Brain microvascular endothelial cell (primary cell): ENCODE data around the gene DIP2A.

Source experiments
- DNase-seq: peaks from one replicate; pipeline ENCODE4 v3.0.0-alpha.2; 2020
- H3K27ac ChIP-seq: fragments of 250-450 bp; sonication (Bioruptor Pico); 2 replicates; pipeline ENCODE4 v1.5.1; 2020; ENCODE audit warnings: mild to moderate bottlenecking, moderate library complexity
- H3K27me3 ChIP-seq: fragments of 250-450 bp; sonication (Bioruptor Pico); replicated peaks from 2 replicates; pipeline ENCODE4 v1.5.1; 2020; ENCODE audit warnings: mild to moderate bottlenecking
- H3K36me3 ChIP-seq: fragments of 250-450 bp; sonication (Bioruptor Pico); replicated peaks from 2 replicates; pipeline ENCODE4 v1.5.1; 2020; ENCODE audit warnings: mild to moderate bottlenecking
- H3K4me3 ChIP-seq: 2 replicates; pipeline ENCODE4 v1.5.1; 2011; ENCODE audit warnings: low read depth, mild to moderate bottlenecking, control low read depth, low read length, moderate library complexity
- CTCF ChIP-seq: IDR thresholded peaks from 2 replicates; pipeline ENCODE4 v1.5.1; 2011; ENCODE audit warnings: low read depth, mild to moderate bottlenecking, moderate library complexity, low read length, control low read depth, inconsistent platforms; ENCODE audit errors: missing control alignments
- in situ Hi-C: cut with HindIII; loops from 2 replicates; pipeline ENCODE4 v1.10.0; 2017; ENCODE audit warnings: low sequenced_read_pairs, low pct_ligation_motif_present

The DIP2A gene

GRCh38 chr21:46556802-46557201 is 98.1 kb downstream of the DIP2A start:
- Histone ChIP-seq H3K27ac (no peak overlapping the region), H3K4me3 (no peak overlapping the region), H3K36me3 (peaks cover 60% of the 10 kb centered on the region), H3K27me3 (no peaks in the 10 kb centered on the region)
- no peak for DNase-seq
- in situ Hi-C loops = no loop called here
- TF ChIP-seq CTCF = no peak

- no peaks in the 10 kb centered on the region for H3K27me3 ChIP-seq
- no peak for DNase-seq
- in situ Hi-C loops = no loop called here
- H3K27ac ChIP-seq = no peak overlapping the region
- H3K36me3 ChIP-seq = peaks cover 59% of the 10 kb centered on the region
- TF ChIP-seq CTCF = no peak
- no peak overlapping the region for H3K4me3 ChIP-seq
Measured at GRCh38 chr21:46557469-46557868, 98.8 kb downstream of the DIP2A start.

- Histone ChIP-seq H3K27me3 (no peaks in the 10 kb centered on the region), H3K27ac (no peak overlapping the region), H3K36me3 (peaks cover 61% of the 10 kb centered on the region), H3K4me3 (no peak overlapping the region)
- no peak for TF ChIP-seq CTCF
- no peak for DNase-seq
- in situ Hi-C loops = no loop called here
Measured at GRCh38 chr21:46557919-46558392, 99.3 kb downstream of the DIP2A start.

GRCh38 chr21:46559291-46559983 is 100.7 kb downstream of the DIP2A start:
- no peaks in the 10 kb centered on the region for H3K27me3 ChIP-seq
- no peak overlapping the region for H3K27ac ChIP-seq
- in situ Hi-C loops = no loop called here
- DNase-seq = no peak
- TF ChIP-seq CTCF = no peak
- H3K4me3 ChIP-seq = no peak overlapping the region
- peaks cover 67% of the 10 kb centered on the region for H3K36me3 ChIP-seq

GRCh38 chr21:46560568-46561444 is 102.1 kb downstream of the DIP2A start:
- in situ Hi-C loops = no loop called here
- no peak for DNase-seq
- Histone ChIP-seq H3K36me3 (peaks cover 75% of the 10 kb centered on the region), H3K27me3 (no peaks in the 10 kb centered on the region), H3K27ac (no peak overlapping the region), H3K4me3 (no peak overlapping the region)
- TF ChIP-seq CTCF = no peak
